Uterus (tissue), 2 donors: ENCODE measurements around the gene LIMCH1.

Source experiments
- POLR2A ChIP-seq, 2 donors: fragments of 450-650 bp; IDR thresholded peaks; one replicate each; pipeline ENCODE4 v1.6.1; 2016; ENCODE audit warnings: antibody characterized with exemption in 2 of 2, mild to moderate bottlenecking in 1 of 2, moderate library complexity in 1 of 2
- TF ChIP-seq, protein P1 (sequence below), 4 experiments: fragments of 200-600 bp in 2 of 4; fragments of 450-650 bp in 2 of 4; sonication (generic) in 2 of 4; IDR thresholded peaks; one replicate each; pipeline ENCODE4 v1.5.1; 2016 to 2019; ENCODE audit warnings: antibody characterized with exemption in 4 of 4, mild to moderate bottlenecking in 2 of 4, moderate library complexity in 1 of 4

DNA sequence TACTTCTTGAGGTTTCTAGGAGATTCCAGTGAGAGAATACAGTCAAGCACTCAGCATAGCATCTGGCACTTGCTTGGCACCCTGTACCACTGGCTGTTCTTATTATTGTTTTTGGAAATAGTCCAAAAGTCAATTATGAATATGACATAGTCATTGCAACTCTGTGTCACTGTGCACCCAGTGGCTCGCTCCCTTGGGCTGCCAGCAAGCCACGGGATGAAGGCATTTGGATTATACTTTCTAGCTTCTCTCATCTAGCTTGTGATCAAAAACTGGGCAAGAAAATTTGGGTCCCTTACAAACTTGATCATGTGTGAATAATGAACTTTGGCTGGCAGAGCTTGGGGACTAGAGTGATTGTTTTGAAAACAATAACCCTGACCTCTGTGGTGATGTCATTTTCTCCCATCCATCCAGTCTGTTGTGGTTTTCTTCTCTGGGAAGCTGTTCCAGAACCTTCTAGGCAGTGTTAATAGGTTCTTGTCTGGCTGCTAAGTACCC, 32.7 kb upstream of the LIMCH1 start:
- TF ChIP-seq, protein P1, sequence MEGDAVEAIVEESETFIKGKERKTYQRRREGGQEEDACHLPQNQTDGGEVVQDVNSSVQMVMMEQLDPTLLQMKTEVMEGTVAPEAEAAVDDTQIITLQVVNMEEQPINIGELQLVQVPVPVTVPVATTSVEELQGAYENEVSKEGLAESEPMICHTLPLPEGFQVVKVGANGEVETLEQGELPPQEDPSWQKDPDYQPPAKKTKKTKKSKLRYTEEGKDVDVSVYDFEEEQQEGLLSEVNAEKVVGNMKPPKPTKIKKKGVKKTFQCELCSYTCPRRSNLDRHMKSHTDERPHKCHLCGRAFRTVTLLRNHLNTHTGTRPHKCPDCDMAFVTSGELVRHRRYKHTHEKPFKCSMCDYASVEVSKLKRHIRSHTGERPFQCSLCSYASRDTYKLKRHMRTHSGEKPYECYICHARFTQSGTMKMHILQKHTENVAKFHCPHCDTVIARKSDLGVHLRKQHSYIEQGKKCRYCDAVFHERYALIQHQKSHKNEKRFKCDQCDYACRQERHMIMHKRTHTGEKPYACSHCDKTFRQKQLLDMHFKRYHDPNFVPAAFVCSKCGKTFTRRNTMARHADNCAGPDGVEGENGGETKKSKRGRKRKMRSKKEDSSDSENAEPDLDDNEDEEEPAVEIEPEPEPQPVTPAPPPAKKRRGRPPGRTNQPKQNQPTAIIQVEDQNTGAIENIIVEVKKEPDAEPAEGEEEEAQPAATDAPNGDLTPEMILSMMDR (IDR thresholded peaks at IDR 0.05): no peak
- no peak for TF ChIP-seq POLR2A (IDR thresholded peaks at IDR 0.05)
